Adipose tissue (tissue), 3 donors: ENCODE results near the gene TMEM150C. TPM values are rescaled to one million over a fixed set of nuclear protein-coding genes. Genes with fewer than 3 reads are reported as not detected.
"Not testable (repeated sequence)": the region's sequence is repeated elsewhere in the genome, so short reads cannot be mapped to it uniquely, and the experiment has no call there.

Experiments used
- H3K27ac ChIP-seq: one replicate; pipeline ENCODE4 v1.5.1; 2013; ENCODE audit warnings: low read depth, low read length
- WGBS, 3 donors: extraction: QIAGEN DNeasy Blood & Tissue Kit; methylation state at CpG; one replicate each; pipeline ENCODE4 v1.1.7; 2013; 5-methylcytosine and 5-hydroxymethylcytosine counted together
- polyA plus RNA-seq, 3 donors: library from polyadenylated mRNA; stranded (reverse); fragments of 200-250 nt; gene quantifications; one replicate each; pipeline ENCODE4 v1.2.3, GENCODE V29; 2013
- donor health status: healthy with polysubstance abuse.
- donor health status: Bipolar disorder and iron deficiency.
- donor health status: healthy.

Gene TMEM150C
- polyA plus RNA-seq, 3 donors, result 2.7 to 39.0 (median 14.4) TPM

DNA sequence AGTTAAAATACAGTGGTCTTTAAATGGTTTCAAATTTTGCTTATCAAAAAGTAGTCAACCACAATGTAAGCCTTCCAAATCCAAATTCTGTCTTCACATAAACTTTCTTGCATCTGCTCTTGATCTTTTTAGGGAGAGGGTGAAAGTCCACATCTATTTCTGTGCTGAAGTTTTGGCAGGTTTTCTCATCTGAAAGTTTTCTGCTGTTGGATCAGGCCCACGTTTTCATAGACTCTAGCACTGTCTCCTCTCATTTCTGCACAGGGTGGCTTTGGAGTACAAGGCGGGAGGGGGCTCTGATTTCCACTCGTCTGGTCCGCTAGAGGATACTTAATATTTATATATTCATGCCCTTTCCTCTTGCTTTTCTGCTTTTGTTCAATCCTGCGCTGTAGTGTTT, 18.1 kb upstream of the TMEM150C start:
- no peak overlapping the region for H3K27ac ChIP-seq
- WGBS, 3 donors, result 84 to 86% (median 85%) methylated on average over 5 of the region's 5 CpGs

DNA sequence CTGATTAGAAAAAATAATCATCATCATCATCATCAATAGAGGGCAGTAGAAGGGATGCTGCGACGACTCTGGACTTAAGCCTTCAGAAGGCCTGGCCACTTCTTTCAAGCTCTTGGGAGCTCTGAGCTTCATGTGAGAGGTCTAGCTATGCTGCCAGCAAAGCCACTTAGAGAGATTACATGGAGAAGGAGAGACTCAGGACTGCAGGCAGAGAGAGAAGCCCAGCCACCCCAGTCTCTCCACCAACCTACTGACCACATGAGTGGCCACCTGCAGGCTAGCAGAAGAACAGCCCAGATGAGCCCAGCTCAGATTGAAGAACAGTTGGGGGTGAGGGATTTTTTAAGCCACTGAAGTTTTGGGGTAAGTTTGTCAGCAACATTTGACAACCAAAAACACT, 17.1 kb upstream of the TMEM150C start:
- WGBS, 3 donors, result 76 to 87% (median 83%) methylated on average over 2 of the region's 2 CpGs
- H3K27ac ChIP-seq, result no peak overlapping the region

DNA sequence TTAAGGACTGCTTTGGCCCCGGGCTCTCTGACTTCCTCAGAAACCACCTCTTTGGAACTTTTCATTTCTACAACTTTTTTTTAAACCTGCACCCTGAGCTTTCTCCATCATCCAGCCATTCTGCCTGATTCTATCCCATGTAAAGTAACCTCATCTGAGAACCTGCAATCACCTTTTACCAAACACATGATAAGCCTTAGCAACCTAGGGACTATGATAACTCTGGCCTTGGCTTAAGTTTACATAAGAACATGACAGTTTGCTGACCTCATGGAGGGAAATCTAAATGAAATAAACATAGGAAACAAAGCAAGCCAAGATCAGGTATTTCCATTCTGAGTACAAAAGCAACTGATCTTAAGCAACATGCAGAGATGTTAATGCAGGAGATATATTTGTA, 15.7 kb upstream of the TMEM150C start:
- H3K27ac ChIP-seq, result no peak overlapping the region
- 81 to 90% (median 84%) methylated on average over 1 of the region's 1 CpG for WGBS, 3 donors

DNA sequence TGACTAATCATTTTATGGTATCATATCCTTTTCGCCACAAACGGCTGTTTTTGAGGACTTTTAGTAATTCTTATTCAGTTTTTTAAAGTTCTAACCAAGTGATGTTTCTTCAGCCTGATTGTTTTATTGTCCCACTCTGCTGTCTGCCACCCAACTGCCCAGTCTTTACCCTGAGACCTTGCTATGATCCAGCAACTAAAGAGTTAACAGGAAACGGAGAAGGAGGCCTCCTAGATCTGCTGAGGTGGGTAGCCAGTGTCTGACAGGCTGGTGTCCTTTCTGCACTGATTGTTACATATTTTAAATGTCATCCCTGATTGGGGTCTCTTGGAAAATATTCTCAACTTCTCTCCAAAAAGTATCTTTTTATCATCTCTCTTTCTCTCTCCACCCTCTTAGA, 7.9 kb upstream of the TMEM150C start:
- WGBS, 3 donors, result 51 to 62% (median 61%) methylated on average over 3 of the region's 3 CpGs
- H3K27ac ChIP-seq, result no peak overlapping the region

DNA sequence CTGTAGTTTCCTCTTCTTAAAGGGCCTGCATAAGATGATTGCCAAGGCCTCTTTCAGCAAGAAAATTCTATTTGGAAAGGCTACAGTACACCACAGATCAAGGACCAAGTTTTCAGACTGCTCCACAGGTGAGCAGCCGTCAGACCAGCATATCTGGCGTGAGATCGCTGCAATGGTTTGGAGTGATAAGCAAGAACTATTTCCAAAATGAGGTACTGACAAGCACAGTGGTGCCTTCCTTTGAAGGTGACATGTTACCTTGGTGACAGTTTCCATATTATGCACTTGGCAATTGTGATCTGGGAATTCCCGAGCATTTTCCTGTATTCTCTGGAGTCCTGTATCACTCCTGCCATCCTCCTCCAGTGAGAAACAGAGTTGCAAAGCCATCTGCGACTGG, 7.3 kb upstream of the TMEM150C start:
- 86 to 92% (median 89%) methylated on average over 5 of the region's 5 CpGs for WGBS, 3 donors
- H3K27ac ChIP-seq, result no peak overlapping the region

DNA sequence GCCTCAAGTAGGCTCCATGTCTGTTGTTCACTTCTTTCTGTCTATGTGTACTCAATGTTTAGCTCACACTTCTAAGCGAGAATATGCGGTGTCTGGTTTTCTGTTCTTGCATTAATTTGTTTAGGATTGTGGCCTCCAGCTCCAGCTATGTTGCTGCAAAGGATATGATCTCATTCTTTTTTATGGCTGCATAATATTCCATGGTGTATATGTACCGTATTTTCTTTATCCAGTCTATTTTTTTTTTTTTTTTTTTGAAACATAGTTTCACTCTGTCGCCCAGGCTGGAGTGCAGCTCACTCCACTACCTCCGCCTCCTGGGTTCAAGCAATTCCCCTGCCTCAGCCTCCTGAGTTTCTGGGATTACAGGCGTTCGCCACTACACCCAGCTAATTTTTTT, 5.7 kb upstream of the TMEM150C start:
- no peak overlapping the region for H3K27ac ChIP-seq
- 92 to 97% (median 96%) methylated on average over 7 of the region's 7 CpGs for WGBS, 3 donors

DNA sequence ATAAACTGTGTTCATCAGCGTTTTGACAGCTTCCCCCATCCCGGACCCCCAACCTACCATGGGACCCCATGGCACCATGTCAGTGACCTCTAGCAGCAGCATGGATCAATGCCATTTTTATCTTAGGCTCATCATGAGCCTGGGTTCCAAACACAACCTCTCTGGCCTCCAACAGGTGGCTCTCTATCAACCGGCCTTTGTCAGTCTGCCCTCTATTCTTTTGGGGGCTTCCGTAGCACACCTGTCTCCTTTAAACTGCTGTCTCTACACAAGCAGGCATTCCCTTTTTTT, 721 bp upstream of the TMEM150C start:
- WGBS, 3 donors, result 49 to 68% (median 65%) methylated on average over 4 of the region's 4 CpGs
- no peak overlapping the region for H3K27ac ChIP-seq

DNA sequence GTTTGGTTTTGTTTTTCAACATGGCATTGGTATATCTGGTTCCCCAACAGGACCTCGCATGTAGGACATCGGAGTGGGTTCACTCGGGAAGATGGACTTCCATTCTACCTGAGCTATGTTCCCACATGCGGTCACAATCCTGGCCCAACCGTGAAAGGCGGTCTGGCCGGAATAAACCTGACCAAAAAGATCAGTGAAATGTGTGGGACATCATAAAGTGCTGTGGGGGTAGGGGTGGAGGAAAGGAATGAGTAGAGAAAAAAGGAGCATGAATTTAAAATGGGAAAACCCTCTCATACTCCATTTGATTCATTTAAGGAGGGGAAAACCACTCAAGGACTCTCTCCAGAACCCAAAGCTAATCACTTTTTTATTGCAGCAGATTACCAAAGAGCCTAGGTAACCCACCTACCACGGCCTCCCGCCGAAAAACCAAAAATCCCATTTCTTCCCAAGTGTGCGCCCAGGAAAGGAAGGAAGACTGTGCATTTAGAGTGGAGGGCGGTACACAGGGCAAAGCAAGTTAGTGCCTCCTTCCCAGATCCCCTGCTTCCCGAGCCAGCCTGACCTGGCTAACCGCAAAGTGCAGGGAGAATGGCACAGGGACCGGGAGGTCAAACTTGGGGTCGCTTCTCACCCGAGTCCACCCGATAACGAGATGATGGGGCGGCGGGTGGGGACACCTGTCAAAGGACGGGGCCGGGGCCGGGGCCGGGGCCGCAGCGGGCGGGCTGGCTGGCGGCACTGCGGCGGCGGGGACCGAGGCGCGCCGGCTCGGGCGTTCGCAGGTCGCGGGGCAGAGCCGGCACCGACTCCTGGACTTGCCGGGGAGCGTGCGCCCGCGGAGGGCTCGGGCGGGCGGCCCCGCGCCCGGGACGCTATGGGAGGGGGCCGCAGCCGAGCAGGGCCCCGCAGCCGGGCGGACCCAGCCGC, 669 bp downstream of the TMEM150C start:
- 14 to 20% (median 15%) methylated on average over 43 to 61 of the region's 61 CpGs for WGBS, 3 donors
- no peak overlapping the region for H3K27ac ChIP-seq

DNA sequence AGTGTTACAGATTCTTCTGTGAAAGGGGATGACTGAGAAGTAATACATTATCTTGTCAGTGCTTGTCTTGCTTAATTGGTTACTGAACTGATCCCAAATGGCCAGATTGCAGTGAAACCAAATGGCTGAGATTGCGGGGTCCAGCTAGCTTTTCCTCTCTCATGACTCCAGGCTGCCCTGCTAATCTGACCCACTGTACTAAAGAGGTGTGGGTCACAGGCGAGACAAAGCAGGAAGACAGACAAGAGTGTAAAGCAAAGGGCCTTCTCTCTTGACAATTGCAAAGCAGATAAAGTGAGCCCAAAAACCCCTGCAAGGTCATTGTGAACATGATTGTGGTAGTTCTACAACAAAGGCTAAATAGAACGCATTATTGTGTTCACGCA, 2.1 kb downstream of the TMEM150C start:
- no peak overlapping the region for H3K27ac ChIP-seq
- 86 to 96% (median 96%) methylated on average over 4 of the region's 4 CpGs for WGBS, 3 donors

DNA sequence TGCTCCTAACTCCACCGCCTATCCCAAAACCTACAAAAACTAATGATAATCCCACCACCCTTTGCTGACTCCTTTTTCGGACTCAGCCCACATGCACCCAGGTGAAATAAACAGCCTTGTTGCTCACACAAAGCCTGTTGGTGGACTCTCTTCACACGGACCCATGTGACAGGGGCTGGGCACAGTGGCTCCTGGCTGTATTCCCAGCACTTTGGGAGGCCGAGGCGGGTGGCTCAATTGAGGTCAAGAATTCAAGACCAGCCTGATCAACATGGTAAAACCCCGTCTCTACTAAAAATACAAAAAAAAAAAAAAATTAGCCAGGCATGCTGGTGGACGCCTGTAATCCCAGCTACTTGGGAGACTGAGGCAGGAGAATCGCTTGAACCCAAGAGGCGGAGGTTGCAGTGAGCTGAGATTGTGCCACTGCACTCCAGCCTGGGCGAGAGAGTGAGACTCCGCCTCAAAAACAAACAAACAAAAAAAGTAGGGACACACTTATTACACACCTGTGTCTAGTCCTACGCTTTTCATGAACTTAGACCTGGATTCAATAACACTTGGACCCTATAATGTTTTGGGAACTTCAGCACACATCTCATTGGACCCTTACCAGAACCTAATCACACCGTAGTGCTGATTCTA, 2.6 kb downstream of the TMEM150C start:
- 84 to 91% (median 91%) methylated on average over 13 of the region's 13 CpGs for WGBS, 3 donors

DNA sequence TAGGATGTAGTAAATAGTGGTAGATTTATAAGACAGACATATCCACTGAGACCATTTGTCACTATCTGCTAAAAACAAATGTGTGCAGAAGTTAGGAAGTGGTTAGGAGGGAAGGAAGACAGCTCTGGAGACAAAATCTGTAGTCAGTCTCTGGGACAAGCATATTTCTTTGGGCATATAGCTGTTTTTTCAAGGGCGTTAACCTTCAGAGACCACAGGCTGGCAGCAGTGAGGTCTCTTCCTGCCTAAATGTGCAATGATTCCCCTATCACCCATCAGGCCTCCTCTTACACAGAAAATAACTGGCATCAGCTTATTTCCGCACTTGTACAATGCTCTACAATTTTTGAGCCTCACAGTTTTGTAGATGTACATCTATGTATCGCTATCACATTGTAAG, 6.5 kb downstream of the TMEM150C start:
- WGBS, 3 donors, result 58 to 84% (median 64%) methylated on average over 3 of the region's 3 CpGs

More for the DNA sequence above, 2.6 kb downstream of the TMEM150C start:
- H3K27ac ChIP-seq, result not testable (repeated sequence)

DNA sequence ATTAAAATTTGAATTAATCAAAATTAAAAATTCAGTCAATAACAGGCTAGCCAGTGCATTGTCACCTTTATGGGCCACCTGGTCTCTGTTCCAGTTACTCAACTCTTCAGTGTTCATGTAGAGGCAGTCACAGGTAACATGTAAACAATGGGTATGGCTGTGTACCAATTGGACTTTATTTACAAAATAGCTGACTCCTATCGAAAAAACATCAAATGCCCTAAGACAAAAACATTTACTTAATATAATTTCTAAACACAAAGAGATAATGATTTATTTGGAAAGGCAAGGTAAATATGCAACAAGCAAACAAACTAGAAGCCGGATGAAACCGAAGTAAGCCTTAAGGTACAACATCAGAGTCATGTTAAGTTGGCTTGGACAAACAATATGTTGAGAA, 8.8 kb downstream of the TMEM150C start:
- no peak overlapping the region for H3K27ac ChIP-seq
- 44 to 91% (median 91%) methylated on average over 3 of the region's 3 CpGs for WGBS, 3 donors

More for the DNA sequence above, 6.5 kb downstream of the TMEM150C start:
- no peak overlapping the region for H3K27ac ChIP-seq

DNA sequence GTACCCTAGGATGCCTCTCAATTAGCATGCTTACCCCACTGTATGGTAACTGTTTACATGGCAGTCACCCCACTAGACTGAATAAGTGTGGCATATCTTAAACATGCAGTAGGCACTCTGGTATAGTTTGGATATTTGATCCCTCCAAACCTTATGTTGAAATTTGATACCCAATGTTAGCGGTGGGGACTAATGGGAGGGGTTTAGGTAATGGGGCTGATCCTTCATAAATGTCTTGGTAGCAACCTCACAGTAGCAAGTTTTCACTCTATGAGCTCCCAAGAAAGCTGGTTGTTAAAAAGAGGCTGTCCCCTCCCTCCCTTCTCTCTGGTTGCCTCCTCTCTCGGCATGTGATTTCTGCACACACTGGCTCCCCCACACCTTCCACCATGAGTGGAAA, 10.1 kb downstream of the TMEM150C start:
- H3K27ac ChIP-seq, result no peak overlapping the region
- 81 to 91% (median 81%) methylated on average over 2 of the region's 2 CpGs for WGBS, 3 donors

DNA sequence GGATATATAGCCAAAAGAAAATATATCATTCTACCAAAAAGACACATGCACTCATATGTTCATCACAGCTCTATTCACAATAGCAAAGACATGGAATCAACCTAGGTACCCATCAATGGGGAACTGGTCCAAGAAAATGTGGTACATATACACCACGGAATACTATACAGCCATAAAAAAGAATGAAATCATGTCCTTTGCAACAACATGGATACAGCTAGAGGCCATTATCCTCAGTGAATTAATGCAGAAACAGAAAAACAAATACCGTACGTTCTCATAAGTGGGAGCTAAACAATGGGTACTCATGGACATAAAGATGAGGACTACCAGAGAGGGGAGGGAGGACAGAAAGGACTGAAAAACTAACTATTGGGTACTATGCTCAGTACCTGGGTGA, 13.9 kb downstream of the TMEM150C start:
- H3K27ac ChIP-seq, result not testable (repeated sequence)
- 95 to 99% (median 98%) methylated on average over 3 of the region's 3 CpGs for WGBS, 3 donors

DNA sequence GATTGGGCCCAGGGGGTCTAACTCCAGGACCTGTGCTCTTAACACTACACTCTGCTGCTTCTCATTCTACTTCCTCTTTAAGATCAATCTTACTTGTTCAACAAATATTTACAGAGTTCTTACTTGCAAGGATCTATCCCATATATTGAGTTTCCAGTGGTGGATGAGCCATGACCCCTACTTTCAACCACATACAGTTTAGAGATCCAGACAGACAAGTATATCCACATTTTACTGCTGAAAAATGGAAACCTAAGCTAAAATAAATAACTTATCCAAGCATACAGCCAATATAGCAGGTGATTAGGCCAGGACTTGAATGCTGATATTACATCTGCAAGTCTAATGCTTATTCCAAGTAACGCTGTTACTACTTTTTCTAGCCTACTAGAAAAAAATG, 18.7 kb downstream of the TMEM150C start:
- H3K27ac ChIP-seq, result no peak overlapping the region
- WGBS, 3 donors, result 89 to 100% (median 95%) methylated on average over 1 of the region's 1 CpG

DNA sequence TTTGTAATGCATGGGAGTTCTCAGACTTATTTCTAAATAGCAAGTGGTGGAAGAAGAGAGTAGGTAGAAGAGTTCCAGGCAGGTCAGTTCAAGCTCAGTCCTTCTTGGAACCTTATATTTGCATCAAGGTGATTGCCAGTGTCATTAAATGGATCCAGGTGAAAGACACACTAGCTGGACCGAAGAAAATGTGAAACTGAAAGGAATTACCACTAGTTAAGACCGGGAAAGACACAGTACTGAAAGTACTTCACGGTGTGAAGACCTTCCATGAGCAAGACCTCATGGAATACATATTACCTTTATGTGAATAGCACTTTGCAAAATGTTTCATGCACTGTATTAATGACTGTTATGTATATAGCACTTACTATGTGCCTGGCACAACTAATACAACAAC, 19.1 kb downstream of the TMEM150C start:
- WGBS, 3 donors, result 90 to 93% (median 92%) methylated on average over 3 of the region's 3 CpGs
- no peak overlapping the region for H3K27ac ChIP-seq

DNA sequence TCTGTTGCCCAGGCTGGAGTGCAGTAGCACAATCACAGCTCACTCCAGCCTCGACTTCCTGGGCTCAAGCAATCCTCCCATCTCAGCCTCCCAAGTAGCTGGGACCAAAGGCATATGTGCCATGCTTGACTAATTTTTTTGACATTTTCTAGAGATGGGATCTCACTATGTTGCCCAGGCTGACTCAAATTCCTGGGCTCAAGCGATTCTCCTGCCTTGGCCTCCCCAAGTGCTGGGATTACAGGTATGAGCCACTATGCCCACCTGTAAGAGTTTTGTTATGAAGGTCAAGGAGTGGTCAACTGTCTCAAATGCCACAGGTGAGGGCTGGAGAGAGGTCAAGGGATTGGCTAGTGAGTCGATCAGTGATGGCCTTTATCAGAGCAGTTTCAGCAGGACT, 32.5 kb downstream of the TMEM150C start:
- no peak overlapping the region for H3K27ac ChIP-seq
- 81 to 85% (median 84%) methylated on average over 3 of the region's 3 CpGs for WGBS, 3 donors

DNA sequence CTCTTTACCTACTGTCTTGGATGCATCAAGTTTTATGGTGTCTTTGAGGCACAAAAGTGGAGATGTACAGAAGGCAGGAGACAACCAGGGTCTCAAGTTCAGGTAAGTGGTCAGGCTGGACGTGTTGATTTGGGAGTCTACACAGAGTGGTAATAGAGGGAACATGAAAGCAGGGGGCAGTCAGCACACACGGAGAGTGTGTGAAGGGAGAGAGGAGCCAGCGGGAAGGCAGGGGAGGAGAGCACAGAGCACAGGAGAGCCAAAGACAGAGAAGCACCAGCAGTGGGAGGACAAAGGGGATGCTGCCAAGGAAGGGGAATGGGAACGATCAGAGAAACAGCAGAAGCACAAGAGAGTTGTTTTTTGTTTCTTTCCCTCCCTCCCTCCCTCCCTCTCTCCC, 32.9 kb downstream of the TMEM150C start:
- 59 to 67% (median 59%) methylated on average over 4 of the region's 4 CpGs for WGBS, 3 donors

DNA sequence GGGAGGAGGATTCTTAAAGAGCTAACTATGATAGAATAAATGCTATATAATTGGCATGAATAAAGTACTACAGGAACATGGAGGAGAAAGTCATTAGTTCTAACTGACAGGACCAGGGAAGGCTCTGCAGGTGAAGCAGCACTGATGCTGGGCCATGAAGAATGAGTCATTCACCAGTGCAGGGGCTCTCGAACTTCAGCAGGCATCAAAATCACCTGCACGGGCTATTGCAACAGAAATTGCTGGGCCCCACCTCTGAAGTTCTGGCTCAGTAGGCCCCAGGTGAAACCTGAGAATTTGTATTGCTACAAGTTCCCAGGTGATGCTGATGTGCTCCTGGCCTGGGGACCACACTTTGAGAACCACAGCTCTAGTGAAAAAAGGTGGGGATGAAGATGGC, 33.7 kb downstream of the TMEM150C start:
- no peak overlapping the region for H3K27ac ChIP-seq
- WGBS, 3 donors, result 71 to 83% (median 79%) methylated on average over 2 of the region's 2 CpGs

More for the DNA sequence above, 32.9 kb downstream of the TMEM150C start:
- no peak overlapping the region for H3K27ac ChIP-seq
